ENCODE data around the gene ZDHHC13. TPM values are rescaled to one million over a fixed set of nuclear protein-coding genes. Genes with fewer than 3 reads are reported as not detected.

ZDHHC13 gene
- total RNA-seq, 1 donor from 2014 or later, result 25.0 TPM

Other genes starting within 250 kb of the ZDHHC13 start
- gene MRGPRX1, start 177.8 kb upstream of the ZDHHC13 start, total RNA-seq, result not detected in 2 replicates
- gene MRGPRX2, start 56.5 kb upstream of the ZDHHC13 start, total RNA-seq, result 0.13 and 0.29 TPM in 2 replicates
- gene CSRP3, start 84.8 kb downstream of the ZDHHC13 start, total RNA-seq, result not detected in 2 replicates
- 25.6 and 28.2 TPM in 2 replicates for gene E2F8, start 123.8 kb downstream of the ZDHHC13 start, total RNA-seq

Measured in activated T-helper 1 cell treated with anti-CD3 and anti-CD28 coated beads, Interleukin-12 subunit alpha, Interleukin-12 subunit beta, Interleukin-2, Interleukin-4 antibody, amounts not matched to agents 30 ng/mL and 10 ng/mL and 1 ng/mL, durations not matched to agents 14 hours and 24 hours and 36 hours (primary cell).